Cardiac fibroblast (primary cell): ENCODE results near the gene LYPD1.

Experiments used
- DNase-seq, 2 donors: peaks; one replicate each; pipeline versions ENCODE4 v3.0.0 to v3.0.0-alpha.2; 2010; ENCODE audit warnings: low read depth in 2 of 2
- H3K4me3 ChIP-seq, 2 donors: replicated peaks in 1 of 2; 1 replicate in 1 of 2; 2 replicates in 1 of 2; pipeline ENCODE4 v1.5.1; 2011; ENCODE audit warnings: low read depth in 2 of 2, low read length in 2 of 2, mild to moderate bottlenecking in 2 of 2, moderate library complexity in 1 of 2
- TF ChIP-seq, protein P1 (sequence below): IDR thresholded peaks from one replicate; pipeline ENCODE4 v1.5.1; 2011; ENCODE audit warnings: low read depth, mild to moderate bottlenecking, low read length, inconsistent platforms

LYPD1 gene

DNA sequence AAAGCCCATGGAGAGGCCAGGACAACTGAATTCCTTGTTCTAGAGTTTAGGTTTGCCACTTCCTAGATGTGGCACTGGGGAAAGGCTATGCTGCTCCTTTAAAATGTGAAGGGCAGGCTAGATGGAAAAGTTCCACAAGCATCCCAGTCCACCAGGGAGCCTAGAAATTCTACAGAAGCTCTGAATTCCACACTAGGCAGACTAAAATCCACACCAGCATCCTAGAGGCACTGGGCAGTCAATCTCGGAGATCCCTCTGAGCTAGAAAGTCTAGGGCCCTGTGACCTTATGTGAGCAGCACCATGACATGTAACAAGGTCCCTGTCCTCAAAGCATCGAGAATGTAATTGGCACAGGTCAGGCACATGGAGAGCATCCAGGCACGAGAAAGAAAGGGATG lies 71.5 kb downstream of the LYPD1 start:
- H3K4me3 ChIP-seq = no peak overlapping the region
- TF ChIP-seq, protein P1, sequence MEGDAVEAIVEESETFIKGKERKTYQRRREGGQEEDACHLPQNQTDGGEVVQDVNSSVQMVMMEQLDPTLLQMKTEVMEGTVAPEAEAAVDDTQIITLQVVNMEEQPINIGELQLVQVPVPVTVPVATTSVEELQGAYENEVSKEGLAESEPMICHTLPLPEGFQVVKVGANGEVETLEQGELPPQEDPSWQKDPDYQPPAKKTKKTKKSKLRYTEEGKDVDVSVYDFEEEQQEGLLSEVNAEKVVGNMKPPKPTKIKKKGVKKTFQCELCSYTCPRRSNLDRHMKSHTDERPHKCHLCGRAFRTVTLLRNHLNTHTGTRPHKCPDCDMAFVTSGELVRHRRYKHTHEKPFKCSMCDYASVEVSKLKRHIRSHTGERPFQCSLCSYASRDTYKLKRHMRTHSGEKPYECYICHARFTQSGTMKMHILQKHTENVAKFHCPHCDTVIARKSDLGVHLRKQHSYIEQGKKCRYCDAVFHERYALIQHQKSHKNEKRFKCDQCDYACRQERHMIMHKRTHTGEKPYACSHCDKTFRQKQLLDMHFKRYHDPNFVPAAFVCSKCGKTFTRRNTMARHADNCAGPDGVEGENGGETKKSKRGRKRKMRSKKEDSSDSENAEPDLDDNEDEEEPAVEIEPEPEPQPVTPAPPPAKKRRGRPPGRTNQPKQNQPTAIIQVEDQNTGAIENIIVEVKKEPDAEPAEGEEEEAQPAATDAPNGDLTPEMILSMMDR = no peak
- DNase-seq = no peak

DNA sequence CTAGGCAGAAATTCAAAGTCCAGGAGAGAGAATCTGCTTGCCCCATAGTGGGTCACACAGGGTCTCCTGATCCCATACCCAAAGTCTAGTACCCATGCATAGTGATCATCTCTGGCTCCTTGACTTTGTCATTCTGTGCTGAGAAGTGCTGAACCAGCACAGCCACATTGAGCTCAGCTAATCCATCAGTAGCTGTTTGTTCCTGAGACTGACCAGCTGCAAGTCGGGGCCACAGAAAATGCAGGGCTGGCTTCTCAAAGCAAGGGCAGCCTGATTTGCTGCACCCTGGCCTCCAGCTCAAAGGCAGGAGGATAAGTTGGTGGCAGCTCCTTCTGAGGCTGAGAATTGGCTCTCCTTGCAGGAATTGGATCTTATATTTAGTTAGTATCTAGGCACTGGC lies 72.2 kb downstream of the LYPD1 start:
- no peak for DNase-seq
- TF ChIP-seq, protein P1 = no peak
- H3K4me3 ChIP-seq = no peak overlapping the region

DNA sequence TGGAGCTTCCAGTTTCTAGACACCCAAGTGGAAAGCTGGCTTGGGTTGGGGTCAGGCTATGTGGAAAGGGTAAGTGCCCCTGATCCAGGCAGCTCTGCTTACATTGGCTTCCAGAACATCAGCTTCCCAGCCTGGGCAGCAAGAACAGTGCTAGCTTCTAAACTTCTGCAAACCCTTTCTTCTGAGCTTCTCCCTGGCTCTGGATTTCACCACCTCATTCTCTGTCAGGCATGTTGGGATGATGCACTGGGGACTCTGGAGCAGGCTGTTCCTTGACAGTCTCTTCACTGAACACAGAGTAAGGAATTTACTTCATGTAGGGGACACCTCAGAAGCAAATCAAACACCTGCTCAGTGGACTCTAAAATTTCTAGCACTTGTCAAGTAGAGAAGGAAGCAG lies 72.8 kb downstream of the LYPD1 start:
- TF ChIP-seq, protein P1 = no peak

DNA sequence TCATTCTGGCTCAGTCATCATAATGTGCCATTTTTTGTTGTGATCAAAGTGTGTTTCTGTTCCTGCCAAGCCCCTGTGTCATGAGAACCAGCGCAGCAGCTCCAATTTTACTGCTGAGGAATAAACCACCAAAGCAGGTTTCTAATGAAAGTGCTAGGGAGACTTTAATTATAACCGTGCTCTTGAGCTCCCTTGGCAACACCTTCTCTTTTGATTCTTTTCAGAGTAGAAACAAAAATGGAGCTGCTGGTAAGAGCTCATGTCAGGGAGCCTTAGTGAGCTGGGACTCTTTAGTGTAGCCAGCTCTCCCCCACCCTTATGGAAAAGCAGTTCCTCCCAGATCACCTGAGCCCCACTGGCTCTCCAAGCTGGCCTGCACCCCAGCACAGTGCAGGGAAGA lies 74.3 kb downstream of the LYPD1 start:
- H3K4me3 ChIP-seq = no peak overlapping the region
- DNase-seq = no peak
- TF ChIP-seq, protein P1 = no peak

More for the DNA sequence above, 72.8 kb downstream of the LYPD1 start:
- DNase-seq = no peak
- no peak overlapping the region for H3K4me3 ChIP-seq

DNA sequence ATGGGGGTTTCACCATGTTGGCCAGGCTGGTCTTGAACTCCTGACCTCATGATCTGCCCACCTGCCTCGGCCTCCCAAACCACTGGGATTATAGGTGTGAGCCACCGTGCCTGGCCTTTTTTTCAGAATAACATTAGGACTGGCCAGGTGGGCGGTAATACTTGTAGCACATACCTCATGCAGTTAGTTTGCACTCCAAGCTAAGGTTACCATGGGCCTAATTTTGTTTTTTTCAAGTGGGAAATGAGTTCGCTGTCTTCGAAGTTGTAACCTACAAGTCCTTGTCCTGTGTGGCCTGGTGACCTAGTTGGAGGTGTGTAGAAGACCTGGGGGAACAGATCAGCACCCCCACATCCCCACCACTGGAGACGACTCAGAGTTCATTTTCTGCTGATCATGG lies 74.8 kb downstream of the LYPD1 start:
- TF ChIP-seq, protein P1 = no peak
- no peak overlapping the region for H3K4me3 ChIP-seq
- DNase-seq = no peak
